Measurements from ENCODE around the gene C1orf116. TPM values are rescaled to one million over a fixed set of nuclear protein-coding genes. Genes with fewer than 3 reads are reported as not detected.

C1orf116 gene
- polyA plus RNA-seq, 1 donor from 2014 or later = not detected

DNA sequence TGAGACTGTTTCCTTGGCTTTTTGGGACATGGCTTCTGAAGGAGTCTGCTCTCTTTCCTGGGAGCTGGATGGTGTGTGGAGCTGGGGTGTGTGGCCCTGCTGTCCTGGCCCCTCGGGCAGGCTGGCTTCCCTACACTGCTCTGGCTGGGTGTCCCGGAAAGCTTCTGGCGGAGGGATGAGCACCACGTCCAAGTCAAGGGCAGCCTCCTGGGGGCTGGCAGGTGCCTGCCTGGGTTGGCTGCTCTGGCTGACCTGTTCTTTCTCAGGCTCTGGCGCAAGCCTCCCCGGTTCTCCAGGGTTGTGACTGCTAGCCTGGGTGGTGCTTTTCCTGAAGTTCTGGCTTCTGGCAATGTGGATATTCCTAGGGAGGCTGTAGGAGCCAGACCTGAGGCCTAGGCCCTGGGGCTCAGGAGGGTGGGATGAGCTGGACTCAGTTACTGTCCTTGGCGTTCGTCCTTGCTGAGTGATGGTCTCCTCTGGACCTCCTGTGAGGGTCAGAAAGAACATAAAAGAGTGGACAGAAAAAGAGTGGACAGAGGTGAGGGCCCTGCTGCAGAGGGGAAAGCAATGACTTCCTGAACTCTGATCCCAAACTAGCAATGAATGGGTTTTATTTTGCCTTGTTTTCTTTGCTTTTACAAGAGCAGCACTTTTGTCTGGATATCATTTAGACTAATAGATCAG, 9.4 kb downstream of the C1orf116 start:
- Histone ChIP-seq H3K79me2 (replicated peaks; ENCODE audit: insufficient read depth, low read length) (no peaks in the 10 kb centered on the region), H3F3A (ENCODE audit: insufficient read depth, low read length, poor library complexity, severe bottlenecking) (no peaks in the 10 kb centered on the region), H3K36me3 (ENCODE audit: insufficient read depth, low read length) (no peaks in the 10 kb centered on the region), H3K27ac (ENCODE audit: low read length) (no peak overlapping the region), H2AFZ (ENCODE audit: low read depth, low read length) (no peak overlapping the region), H3K9ac (ENCODE audit: low read length) (no peak overlapping the region), H3K4me2 (ENCODE audit: low read length) (no peak overlapping the region), H3K9me3 (ENCODE audit: low read length) (no peaks in the 10 kb centered on the region), H3K27me3 (ENCODE audit: insufficient read depth, low read depth, low read length) (no peaks in the 10 kb centered on the region), H3K4me3 (ENCODE audit: low read length) (no peak overlapping the region), H4K20me1 (ENCODE audit: insufficient read depth) (no peaks in the 10 kb centered on the region), H3K9me2 (ENCODE audit: insufficient read depth, low read length) (no peaks in the 10 kb centered on the region)
- TF ChIP-seq REST (IDR thresholded peaks at IDR 0.05; ENCODE audit: borderline replicate concordance) (no peak), CTCF (IDR thresholded peaks at IDR 0.05; ENCODE audit: poor library complexity, severe bottlenecking) (no peak), POLR2AphosphoS5 (IDR thresholded peaks at IDR 0.05) (no peak), EZH2 (IDR thresholded peaks at IDR 0.05; ENCODE audit: borderline replicate concordance, insufficient read depth, low read length, poor library complexity, severe bottlenecking) (no peak), SMC3 (conservative IDR thresholded peaks at IDR 0.05; ENCODE audit: poor library complexity) (no peak), RAD21 (conservative IDR thresholded peaks at IDR 0.05) (no peak), TAF1 (IDR thresholded peaks at IDR 0.05; ENCODE audit: low read depth) (no peak), EP300 (conservative IDR thresholded peaks at IDR 0.05; ENCODE audit: poor library complexity, severe bottlenecking) (no peak), MXI1 (conservative IDR thresholded peaks at IDR 0.05; ENCODE audit: poor library complexity, severe bottlenecking) (no peak)

- Histone ChIP-seq H3F3A (ENCODE audit: insufficient read depth, low read length, poor library complexity, severe bottlenecking) (no peaks in the 10 kb centered on the region), H3K9me2 (ENCODE audit: insufficient read depth, low read length) (no peaks in the 10 kb centered on the region), H3K9me3 (ENCODE audit: low read length) (no peaks in the 10 kb centered on the region), H3K4me2 (ENCODE audit: low read length) (no peak overlapping the region), H3K79me2 (replicated peaks; ENCODE audit: insufficient read depth, low read length) (no peaks in the 10 kb centered on the region), H3K4me3 (ENCODE audit: low read length) (no peak overlapping the region), H3K9ac (ENCODE audit: low read length) (no peak overlapping the region), H3K27ac (ENCODE audit: low read length) (no peak overlapping the region), H4K20me1 (ENCODE audit: insufficient read depth) (no peaks in the 10 kb centered on the region), H3K36me3 (ENCODE audit: insufficient read depth, low read length) (no peaks in the 10 kb centered on the region), H3K27me3 (ENCODE audit: insufficient read depth, low read depth, low read length) (no peaks in the 10 kb centered on the region), H2AFZ (ENCODE audit: low read depth, low read length) (no peak overlapping the region)
- TF ChIP-seq REST (IDR thresholded peaks at IDR 0.05; ENCODE audit: borderline replicate concordance) (no peak), POLR2AphosphoS5 (IDR thresholded peaks at IDR 0.05) (no peak), EZH2 (IDR thresholded peaks at IDR 0.05; ENCODE audit: borderline replicate concordance, insufficient read depth, low read length, poor library complexity, severe bottlenecking) (no peak), EP300 (conservative IDR thresholded peaks at IDR 0.05; ENCODE audit: poor library complexity, severe bottlenecking) (no peak), MXI1 (conservative IDR thresholded peaks at IDR 0.05; ENCODE audit: poor library complexity, severe bottlenecking) (no peak), SMC3 (conservative IDR thresholded peaks at IDR 0.05; ENCODE audit: poor library complexity) (no peak), CTCF (IDR thresholded peaks at IDR 0.05; ENCODE audit: poor library complexity, severe bottlenecking) (no peak), TAF1 (IDR thresholded peaks at IDR 0.05; ENCODE audit: low read depth) (no peak), RAD21 (conservative IDR thresholded peaks at IDR 0.05) (no peak)
Measured at GRCh38 chr1:207021876-207022596, 10.5 kb downstream of the C1orf116 start.

All from neural cell (in vitro differentiated cells).